GM21360 (cell line): ENCODE data around the gene SLC17A2.
"Not testable (repeated sequence)": the region's sequence is repeated elsewhere in the genome, so short reads cannot be mapped to it uniquely, and the experiment has no call there.

Experiments used
- ATAC-seq: cut with Tn5 transposase; IDR thresholded peaks from one replicate; pipeline ENCODE4 v1.9.1; 2021; ENCODE audit warnings: mild to moderate bottlenecking, moderate library complexity; ENCODE audit not compliant: unreplicated experiment

Gene SLC17A2

GRCh38 chr6:25952535-25952934, 22.0 kb upstream of the SLC17A2 start:
- no peak for ATAC-seq

GRCh38 chr6:25951296-25952032, 21.0 kb upstream of the SLC17A2 start:
- ATAC-seq = no peak

GRCh38 chr6:25950297-25950696, 19.8 kb upstream of the SLC17A2 start:
- no peak for ATAC-seq

- ATAC-seq = no peak
Measured at GRCh38 chr6:25949695-25950094, 19.2 kb upstream of the SLC17A2 start.

- not testable (repeated sequence) for ATAC-seq
Measured at GRCh38 chr6:25947492-25947891, 17.0 kb upstream of the SLC17A2 start.

- ATAC-seq = no peak
Measured at GRCh38 chr6:25946631-25947030, 16.1 kb upstream of the SLC17A2 start.

- not testable (repeated sequence) for ATAC-seq
Measured at GRCh38 chr6:25945738-25946137, 15.2 kb upstream of the SLC17A2 start.

GRCh38 chr6:25944688-25945574, 14.4 kb upstream of the SLC17A2 start:
- ATAC-seq = peak; percentile 91

GRCh38 chr6:25943887-25944286, 13.4 kb upstream of the SLC17A2 start:
- no peak for ATAC-seq

GRCh38 chr6:25942561-25943147, 12.2 kb upstream of the SLC17A2 start:
- ATAC-seq = no peak

- no peak for ATAC-seq
Measured at GRCh38 chr6:25939593-25939992, 9.1 kb upstream of the SLC17A2 start.

GRCh38 chr6:25935953-25936352, 5.5 kb upstream of the SLC17A2 start:
- no peak for ATAC-seq

- no peak for ATAC-seq
Measured at GRCh38 chr6:25934735-25935313, 4.3 kb upstream of the SLC17A2 start.

- no peak for ATAC-seq
Measured at GRCh38 chr6:25934156-25934555, 3.7 kb upstream of the SLC17A2 start.

- ATAC-seq = no peak
Measured at GRCh38 chr6:25931411-25931709, 869 bp upstream of the SLC17A2 start.

GRCh38 chr6:25929785-25930184, 706 bp downstream of the SLC17A2 start:
- ATAC-seq = not testable (repeated sequence)

GRCh38 chr6:25928562-25929324, 1.7 kb downstream of the SLC17A2 start:
- no peak for ATAC-seq

GRCh38 chr6:25927756-25928216, 2.7 kb downstream of the SLC17A2 start:
- ATAC-seq = no peak

GRCh38 chr6:25927178-25927577, 3.3 kb downstream of the SLC17A2 start:
- no peak for ATAC-seq

GRCh38 chr6:25925876-25926275, 4.6 kb downstream of the SLC17A2 start:
- no peak for ATAC-seq

GRCh38 chr6:25922301-25922700, 8.2 kb downstream of the SLC17A2 start:
- ATAC-seq = no peak
